RWPE1 (cell line): ENCODE results near the gene ZNF787.

Experiments
- CTCF ChIA-PET: fragments of 350-600 bp; sonication (Branson Sonifier 250); formaldehyde crosslinking; extraction: SDS; loops from one replicate; lab custom pipeline; 2021; lab: Yijun Ruan, JAX
- POLR2A ChIA-PET: fragments of 400-600 bp; formaldehyde crosslinking; extraction: SDS; loops from one replicate; lab custom pipeline; 2020; ENCODE audit warnings: antibody characterized with exemption; ENCODE audit not compliant: low non-redundant PET; lab: Yijun Ruan, JAX
- DNase-seq: peaks from one replicate; pipeline ENCODE4 v3.0.0; 2012; ENCODE audit warnings: low spot score
- H3K27ac ChIP-seq: fragments of 450-650 bp; 2 replicates; pipeline ENCODE4 v1.5.1; 2017
- TF ChIP-seq, protein P1 (sequence below): fragments of 450-650 bp; conservative IDR thresholded peaks from 2 replicates; pipeline ENCODE4 v1.5.1; 2017; ENCODE audit warnings: low read depth, mild to moderate bottlenecking

ZNF787 gene

DNA sequence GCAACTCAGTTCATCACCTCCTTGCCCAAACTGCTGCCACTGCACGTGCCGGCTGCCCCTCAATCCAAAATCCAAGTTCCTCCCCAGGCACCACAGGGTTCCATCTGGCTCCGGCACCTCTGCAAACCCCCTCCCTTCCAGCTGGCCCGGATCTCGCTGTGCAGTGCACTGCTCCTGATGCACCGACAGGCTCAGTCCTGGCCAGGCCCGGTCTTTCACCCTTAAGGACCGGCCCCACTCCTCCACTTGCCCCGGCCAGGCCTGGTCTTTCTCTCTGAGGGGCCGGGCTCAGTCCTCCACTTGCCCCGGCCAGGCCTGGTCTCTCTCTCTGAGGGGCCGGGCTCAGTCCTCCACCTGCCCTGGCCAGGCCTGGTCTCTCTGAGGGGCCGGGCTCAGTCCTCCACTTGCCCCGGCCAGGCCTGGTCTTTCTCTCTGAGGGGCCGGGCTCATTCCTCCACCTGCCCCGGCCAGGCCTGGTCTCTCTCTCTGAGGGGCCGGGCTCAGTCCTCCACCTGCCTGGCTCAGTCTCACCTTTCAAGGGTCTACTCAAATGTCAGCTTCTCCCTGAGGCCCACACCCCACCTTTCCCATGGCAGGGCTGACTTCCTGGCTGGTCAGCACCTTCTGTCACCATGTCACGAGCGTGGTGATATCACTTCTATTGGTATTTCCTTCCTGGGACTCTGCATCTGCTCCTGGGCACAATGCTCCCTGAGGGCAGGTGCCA, 6.9 kb downstream of the ZNF787 start:
- CTCF ChIA-PET: interaction anchor here (0.6 kb wide), 1 partner anchor 15 kb away, joined by 3 read pairs; no protein-coding TSS in a partner anchor
- H3K27ac ChIP-seq: 0 out of 2 replicates have a peak overlapping the region, but pooled peaks have one; percentile 17
- no peak for DNase-seq
- POLR2A ChIA-PET: interaction anchor here (0.6 kb wide), 1 partner anchor 15 kb away, joined by 3 read pairs; no protein-coding TSS in a partner anchor
- TF ChIP-seq, protein P1, sequence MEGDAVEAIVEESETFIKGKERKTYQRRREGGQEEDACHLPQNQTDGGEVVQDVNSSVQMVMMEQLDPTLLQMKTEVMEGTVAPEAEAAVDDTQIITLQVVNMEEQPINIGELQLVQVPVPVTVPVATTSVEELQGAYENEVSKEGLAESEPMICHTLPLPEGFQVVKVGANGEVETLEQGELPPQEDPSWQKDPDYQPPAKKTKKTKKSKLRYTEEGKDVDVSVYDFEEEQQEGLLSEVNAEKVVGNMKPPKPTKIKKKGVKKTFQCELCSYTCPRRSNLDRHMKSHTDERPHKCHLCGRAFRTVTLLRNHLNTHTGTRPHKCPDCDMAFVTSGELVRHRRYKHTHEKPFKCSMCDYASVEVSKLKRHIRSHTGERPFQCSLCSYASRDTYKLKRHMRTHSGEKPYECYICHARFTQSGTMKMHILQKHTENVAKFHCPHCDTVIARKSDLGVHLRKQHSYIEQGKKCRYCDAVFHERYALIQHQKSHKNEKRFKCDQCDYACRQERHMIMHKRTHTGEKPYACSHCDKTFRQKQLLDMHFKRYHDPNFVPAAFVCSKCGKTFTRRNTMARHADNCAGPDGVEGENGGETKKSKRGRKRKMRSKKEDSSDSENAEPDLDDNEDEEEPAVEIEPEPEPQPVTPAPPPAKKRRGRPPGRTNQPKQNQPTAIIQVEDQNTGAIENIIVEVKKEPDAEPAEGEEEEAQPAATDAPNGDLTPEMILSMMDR: no peak

GRCh38 chr19:56113074-56113632, 7.9 kb downstream of the ZNF787 start:
- TF ChIP-seq, protein P1: no peak
- ChIA-PET CTCF (interaction anchor here (0.6 kb wide), 1 partner anchor 47 kb away, joined by 5 read pairs; no protein-coding TSS in a partner anchor), POLR2A (no interaction called here)
- no peak for DNase-seq
- no peak overlapping the region for H3K27ac ChIP-seq

- POLR2A ChIA-PET: no interaction called here
- TF ChIP-seq, protein P1: no peak
- peak overlapping the region; percentile 46; the same call in 1 of the 2 replicates for H3K27ac ChIP-seq
- no peak for DNase-seq
- CTCF ChIA-PET: interaction anchor here (0.6 to 0.7 kb wide), 2 partner anchors 31 to 46 kb away, joined by 3 to 5 read pairs; no protein-coding TSS in a partner anchor
Measured at GRCh38 chr19:56112313-56112709, 8.8 kb downstream of the ZNF787 start.

GRCh38 chr19:56111601-56112312, 9.3 kb downstream of the ZNF787 start:
- DNase-seq: peak; percentile 17
- ChIA-PET CTCF (interaction anchor here (0.7 to 0.8 kb wide), 2 partner anchors 31 to 36 kb away, joined by 3 read pairs; no protein-coding TSS in a partner anchor), POLR2A (no interaction called here)
- TF ChIP-seq, protein P1: no peak
- peak overlapping the region; percentile 46 for H3K27ac ChIP-seq

DNA sequence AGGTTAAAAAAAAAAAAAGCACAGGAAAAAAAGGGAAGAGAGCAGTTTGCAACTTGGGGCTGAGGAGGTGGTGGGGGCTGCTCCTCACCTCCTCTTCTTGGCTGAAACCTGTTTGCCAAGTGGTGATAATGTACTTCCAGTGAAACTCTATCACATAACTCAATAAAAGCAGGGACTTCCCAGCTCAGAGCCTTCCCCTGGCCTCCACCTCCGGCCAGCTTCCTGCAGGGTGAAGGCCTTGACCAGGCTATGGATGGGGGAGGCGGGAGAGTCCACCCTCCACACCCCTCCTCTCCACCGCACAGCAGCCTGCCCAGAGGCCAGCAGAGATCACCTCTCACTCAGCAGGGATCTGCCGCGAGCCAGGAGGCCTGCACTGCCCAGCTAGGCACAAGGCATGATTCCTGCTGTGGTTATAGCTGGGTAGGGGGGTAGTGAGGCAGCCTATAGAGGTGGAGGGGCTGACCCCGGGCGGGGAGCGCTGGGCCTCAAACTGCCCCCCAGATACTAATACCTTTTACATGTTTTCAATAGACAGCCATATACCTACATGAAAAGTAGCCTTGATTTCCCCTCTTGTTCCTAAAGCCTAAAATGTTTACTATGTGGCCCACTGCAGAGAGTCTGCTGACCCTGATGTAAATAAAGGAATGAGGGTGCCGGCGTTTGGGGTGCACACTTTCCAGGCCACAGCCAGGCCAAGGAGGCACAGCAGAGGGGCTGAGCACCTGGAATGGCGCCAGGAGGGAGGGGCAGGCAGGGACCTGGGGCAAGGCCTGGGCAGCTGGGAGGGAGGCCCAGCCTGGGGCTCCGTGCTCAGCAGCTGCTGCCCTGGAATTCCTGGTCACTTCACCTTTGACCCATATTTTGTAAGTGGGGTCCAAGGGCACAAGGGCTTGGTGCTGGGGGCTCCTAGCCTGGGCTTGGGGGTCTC, 10.3 kb downstream of the ZNF787 start:
- CTCF ChIA-PET: interaction anchor here (0.5 to 0.8 kb wide), 2 partner anchors 24 to 35 kb away, joined by 3 to 4 read pairs; no protein-coding TSS in a partner anchor
- TF ChIP-seq, protein P1: no peak
- DNase-seq: no peak
- peak overlapping the region; percentile 46 for H3K27ac ChIP-seq
- POLR2A ChIA-PET: no interaction called here
